H9 (cell line): ENCODE results near the gene BCL2L15. TPM values are rescaled to one million over a fixed set of nuclear protein-coding genes. Genes with fewer than 3 reads are reported as not detected.

ENCODE experiments used
- DNase-seq: peaks from one replicate; pipeline ENCODE4 v3.0.0-alpha.2; 2017
- H2AFZ ChIP-seq: one replicate; pipeline ENCODE4 v1.6.1; 2013; ENCODE audit warnings: mild to moderate bottlenecking, low read length, control low read depth, moderate library complexity
- H2AK5ac ChIP-seq: 2 replicates; pipeline ENCODE4 v1.6.1; 2013; ENCODE audit warnings: low read length, control low read depth, mixed read lengths; ENCODE audit not compliant: insufficient read length
- H2BK120ac ChIP-seq: one replicate; pipeline ENCODE4 v1.6.1; 2013; ENCODE audit warnings: low read depth, mild to moderate bottlenecking, low read length, control low read depth, inconsistent platforms; ENCODE audit not compliant: poor library complexity, severe bottlenecking
- H2BK12ac ChIP-seq: 2 replicates; pipeline ENCODE4 v1.6.1; 2013; ENCODE audit warnings: low read length, control low read depth, mixed read lengths, low read depth; ENCODE audit not compliant: insufficient read length
- H2BK15ac ChIP-seq: 2 replicates; pipeline ENCODE4 v1.6.1; 2013; ENCODE audit warnings: low read depth, low read length, control low read depth
- H2BK20ac ChIP-seq: one replicate; pipeline ENCODE4 v1.6.1; 2013; ENCODE audit warnings: low read depth, mild to moderate bottlenecking, low read length, control low read depth, inconsistent platforms; ENCODE audit not compliant: poor library complexity, severe bottlenecking
- H2BK5ac ChIP-seq: 2 replicates; pipeline ENCODE4 v1.6.1; 2013; ENCODE audit warnings: low read length, control low read depth, mixed read lengths; ENCODE audit not compliant: insufficient read length
- H3K14ac ChIP-seq: 2 replicates; pipeline ENCODE4 v1.6.1; 2013; ENCODE audit warnings: low read length, control low read depth; ENCODE audit not compliant: insufficient read depth
- H3K18ac ChIP-seq: 2 replicates; pipeline ENCODE4 v1.6.1; 2013; ENCODE audit warnings: low read depth, mild to moderate bottlenecking, mixed read lengths, low read length, control low read depth; ENCODE audit not compliant: insufficient read length
- H3K23ac ChIP-seq: 2 replicates; pipeline ENCODE4 v1.6.1; 2013; ENCODE audit warnings: low read length, control low read depth, mixed read lengths, low read depth; ENCODE audit not compliant: insufficient read length
- H3K23me2 ChIP-seq: 2 replicates; pipeline ENCODE4 v1.6.1; 2013; ENCODE audit warnings: low read depth, mild to moderate bottlenecking, mixed read lengths, low read length, control low read depth; ENCODE audit not compliant: insufficient read length, poor library complexity, severe bottlenecking
- H3K27ac ChIP-seq: 2 replicates; pipeline ENCODE4 v1.5.1; 2013; ENCODE audit warnings: low read length, control low read depth, mixed read lengths, low read depth; ENCODE audit not compliant: insufficient read length
- H3K27me3 ChIP-seq: 2 replicates; pipeline ENCODE4 v1.6.1; 2013; ENCODE audit warnings: low read length, control low read depth, inconsistent platforms; ENCODE audit not compliant: insufficient read depth
- H3K4ac ChIP-seq: 2 replicates; pipeline ENCODE4 v1.6.1; 2013; ENCODE audit warnings: low read depth, mild to moderate bottlenecking, control low read depth, inconsistent platforms, low read length, moderate library complexity
- H3K4me1 ChIP-seq: 2 replicates; pipeline ENCODE4 v1.6.1; 2013; ENCODE audit warnings: low read length, control low read depth, inconsistent platforms; ENCODE audit not compliant: insufficient read depth
- H3K4me2 ChIP-seq: 2 replicates; pipeline ENCODE4 v1.6.1; 2013; ENCODE audit warnings: low read length, control low read depth, mixed read lengths; ENCODE audit not compliant: insufficient read length, insufficient read depth
- H3K56ac ChIP-seq: 2 replicates; pipeline ENCODE4 v1.6.1; 2013; ENCODE audit warnings: low read depth, mild to moderate bottlenecking, mixed read lengths, low read length, control low read depth; ENCODE audit not compliant: insufficient read length
- H3K79me1 ChIP-seq: 2 replicates; pipeline ENCODE4 v1.6.1; 2013; ENCODE audit warnings: low read depth, mild to moderate bottlenecking, moderate library complexity, low read length, control low read depth, inconsistent platforms; ENCODE audit not compliant: insufficient read depth, poor library complexity, severe bottlenecking
- H3K79me2 ChIP-seq: 2 replicates; pipeline ENCODE4 v1.6.1; 2013; ENCODE audit warnings: low read length, control low read depth, inconsistent platforms; ENCODE audit not compliant: insufficient read depth
- H3K9ac ChIP-seq: 2 replicates; pipeline ENCODE4 v1.6.1; 2013; ENCODE audit warnings: low read length, control low read depth, mixed read lengths; ENCODE audit not compliant: insufficient read length; ENCODE audit errors: extremely low read depth
- H3K9me3 ChIP-seq: one replicate; pipeline ENCODE4 v1.6.1; 2013; ENCODE audit warnings: low read depth, low read length, inconsistent platforms; ENCODE audit not compliant: control insufficient read depth
- H3T11ph ChIP-seq: one replicate; pipeline ENCODE4 v1.6.1; 2013; ENCODE audit warnings: mild to moderate bottlenecking, low read length, control low read depth, inconsistent platforms
- H4K20me1 ChIP-seq: one replicate; pipeline ENCODE4 v1.6.1; 2013; ENCODE audit not compliant: control insufficient read depth, insufficient read length, insufficient read depth
- H4K5ac ChIP-seq: 2 replicates; pipeline ENCODE4 v1.6.1; 2013; ENCODE audit warnings: low read depth, mild to moderate bottlenecking, mixed read lengths, low read length, control low read depth; ENCODE audit not compliant: insufficient read length
- H4K8ac ChIP-seq: replicated peaks from 2 replicates; pipeline ENCODE4 v1.6.1; 2013; ENCODE audit warnings: low read length, control low read depth, mixed read lengths, low read depth; ENCODE audit not compliant: insufficient read length
- H4K91ac ChIP-seq: 2 replicates; pipeline ENCODE4 v1.6.1; 2013; ENCODE audit warnings: low read depth, mild to moderate bottlenecking, moderate library complexity, mixed read lengths, low read length, control low read depth; ENCODE audit not compliant: insufficient read length
- H3K27ac Mint-ChIP-seq, 3 experiments: 2 replicates in 2 of 3; 3 replicates in 1 of 3; pipeline ENCODE4 v1.8.0; 2020 to 2021; ENCODE audit warnings: mixed read lengths in 3 of 3, mild to moderate bottlenecking in 1 of 3, moderate library complexity in 1 of 3
- H3K27me3 Mint-ChIP-seq: 2 replicates; pipeline ENCODE4 v1.8.0; 2021; ENCODE audit warnings: low read depth, mild to moderate bottlenecking, moderate library complexity, mixed read lengths
- H3K36me3 Mint-ChIP-seq, 3 experiments: 2 replicates in 2 of 3; 3 replicates in 1 of 3; pipeline ENCODE4 v1.8.0; 2020 to 2021; ENCODE audit warnings: low read depth in 3 of 3, mixed read lengths in 3 of 3; ENCODE audit not compliant: insufficient read depth in 1 of 3
- H3K4me1 Mint-ChIP-seq, 2 experiments: 2 replicates each; pipeline ENCODE4 v1.8.0; 2020; ENCODE audit warnings: mixed read lengths in 2 of 2
- H3K4me3 Mint-ChIP-seq, 2 experiments: 2 replicates in 1 of 2; 3 replicates in 1 of 2; pipeline ENCODE4 v1.8.0; 2020 to 2021; ENCODE audit warnings: mild to moderate bottlenecking in 2 of 2, mixed read lengths in 2 of 2, moderate library complexity in 1 of 2
- H3K9me3 Mint-ChIP-seq, 2 experiments: 2 replicates in 1 of 2; 3 replicates in 1 of 2; pipeline ENCODE4 v1.8.0; 2020; ENCODE audit warnings: mild to moderate bottlenecking in 2 of 2, mixed read lengths in 2 of 2, moderate library complexity in 1 of 2
- WGBS: extraction: QIAGEN DNeasy Blood & Tissue Kit; methylation state at CpG from one replicate; pipeline ENCODE4 v1.1.7; 2013; ENCODE audit warnings: missing lambda C conversion rate, low lambda C conversion rate, mixed read lengths; ENCODE audit not compliant: insufficient read length; ENCODE audit errors: extremely low coverage; 5-methylcytosine and 5-hydroxymethylcytosine counted together
- total RNA-seq: library from RNA; stranded (reverse); gene quantifications from 2 replicates; pipeline ENCODE4 v1.2.1, GENCODE V29; 2021
- TF ChIP-seq, protein P1 (sequence below): fragments of 200-600 bp; sonication (generic); conservative IDR thresholded peaks from 3 replicates; pipeline ENCODE4 v1.8.0; 2021; ENCODE audit warnings: antibody characterized with exemption, mild to moderate bottlenecking

Gene BCL2L15
- total RNA-seq, 1 experiment from 2014 or later: 0.22 TPM

DNA sequence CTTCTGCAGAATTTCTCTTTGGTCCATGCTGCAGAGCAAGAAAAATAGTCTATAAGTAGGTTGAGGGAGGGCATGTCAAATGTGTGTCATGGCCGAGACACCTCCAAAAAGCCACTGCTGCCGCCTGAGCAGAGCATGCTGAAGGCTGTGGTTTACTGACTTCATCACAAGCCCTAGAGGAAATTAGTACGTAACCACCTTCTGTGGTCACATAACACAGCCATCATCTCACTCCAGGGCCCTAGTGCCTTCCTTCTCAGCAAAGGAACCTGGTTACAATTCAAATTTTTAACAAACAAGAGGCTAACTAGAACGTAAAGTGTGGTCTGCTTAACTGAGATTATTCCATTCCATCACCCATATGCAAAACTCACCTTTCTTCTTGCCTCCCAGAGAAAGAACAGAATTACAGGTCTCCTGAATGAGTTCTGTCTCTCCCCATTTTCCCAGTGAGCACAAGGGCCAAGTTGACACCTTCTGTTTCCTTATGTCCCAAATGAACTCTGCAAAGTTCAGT, 15.7 kb downstream of the BCL2L15 start, which contains the start of gene PTPN22:
PTPN22 (minus strand) TSS at position 116 of the 517 bp plus-strand sequence.
- Mint-ChIP-seq H3K9me3 (no peaks in the 10 kb centered on the region), H3K27me3 (no peaks in the 10 kb centered on the region), H3K27ac (no peak within 1 kb of the TSS), H3K4me1 (no peaks in the 10 kb centered on the region), H3K36me3 (no peaks in the 10 kb centered on the region), H3K4me3 (no peak within 1 kb of the TSS)
- TF ChIP-seq, protein P1, sequence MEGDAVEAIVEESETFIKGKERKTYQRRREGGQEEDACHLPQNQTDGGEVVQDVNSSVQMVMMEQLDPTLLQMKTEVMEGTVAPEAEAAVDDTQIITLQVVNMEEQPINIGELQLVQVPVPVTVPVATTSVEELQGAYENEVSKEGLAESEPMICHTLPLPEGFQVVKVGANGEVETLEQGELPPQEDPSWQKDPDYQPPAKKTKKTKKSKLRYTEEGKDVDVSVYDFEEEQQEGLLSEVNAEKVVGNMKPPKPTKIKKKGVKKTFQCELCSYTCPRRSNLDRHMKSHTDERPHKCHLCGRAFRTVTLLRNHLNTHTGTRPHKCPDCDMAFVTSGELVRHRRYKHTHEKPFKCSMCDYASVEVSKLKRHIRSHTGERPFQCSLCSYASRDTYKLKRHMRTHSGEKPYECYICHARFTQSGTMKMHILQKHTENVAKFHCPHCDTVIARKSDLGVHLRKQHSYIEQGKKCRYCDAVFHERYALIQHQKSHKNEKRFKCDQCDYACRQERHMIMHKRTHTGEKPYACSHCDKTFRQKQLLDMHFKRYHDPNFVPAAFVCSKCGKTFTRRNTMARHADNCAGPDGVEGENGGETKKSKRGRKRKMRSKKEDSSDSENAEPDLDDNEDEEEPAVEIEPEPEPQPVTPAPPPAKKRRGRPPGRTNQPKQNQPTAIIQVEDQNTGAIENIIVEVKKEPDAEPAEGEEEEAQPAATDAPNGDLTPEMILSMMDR: no peak
- Histone ChIP-seq H3T11ph (no peak within 1 kb of the TSS), H3K79me2 (no peaks in the 10 kb centered on the region), H2BK20ac (no peak within 1 kb of the TSS), H2AK5ac (no peak within 1 kb of the TSS), H3K4ac (no peak within 1 kb of the TSS), H2AFZ (no peak within 1 kb of the TSS), H3K27ac (no peak within 1 kb of the TSS), H4K20me1 (no peaks in the 10 kb centered on the region), H3K9me3 (no peaks in the 10 kb centered on the region), H2BK5ac (no peak within 1 kb of the TSS), H4K91ac (no peak within 1 kb of the TSS), H3K18ac (no peak within 1 kb of the TSS), H3K9ac (no peak within 1 kb of the TSS), H3K23ac (no peak within 1 kb of the TSS), H2BK15ac (no peak within 1 kb of the TSS), H3K23me2 (no peaks in the 10 kb centered on the region), H2BK120ac (no peak within 1 kb of the TSS), H3K4me1 (no peaks in the 10 kb centered on the region), H3K79me1 (no peaks in the 10 kb centered on the region), H3K4me2 (no peak within 1 kb of the TSS), H3K14ac (no peak within 1 kb of the TSS), H4K8ac (no peak within 1 kb of the TSS), H2BK12ac (no peak within 1 kb of the TSS), H4K5ac (no peak within 1 kb of the TSS), H3K27me3 (no peaks in the 10 kb centered on the region), H3K56ac (no peak within 1 kb of the TSS)
- WGBS: no CpG with 5 or more reads among the region's 4 CpGs
- no peak for DNase-seq
